Vagina (tissue), 2 donors: ENCODE measurements around the gene NTSR1. TPM values are rescaled to one million over a fixed set of nuclear protein-coding genes. Genes with fewer than 3 reads are reported as not detected.

Experiments
- DNase-seq, 2 donors: peaks; one replicate each; pipeline ENCODE4 v3.0.0-alpha.2; 2017; ENCODE audit errors: extremely low spot score in 2 of 2
- H3K27ac ChIP-seq: fragments of 200-600 bp; sonication (generic); one replicate; pipeline ENCODE4 v1.5.1; 2019
- H3K27me3 ChIP-seq: fragments of 200-600 bp; sonication (generic); one replicate; pipeline ENCODE4 v1.5.1; 2019
- H3K36me3 ChIP-seq, 2 donors: fragments of 200-600 bp; sonication (generic); one replicate each; pipeline ENCODE4 v1.5.1; 2017 to 2019
- H3K4me1 ChIP-seq: fragments of 200-600 bp; sonication (generic); one replicate; pipeline ENCODE4 v1.5.1; 2019
- H3K4me3 ChIP-seq, 2 donors: fragments of 200-600 bp; sonication (generic); 1 replicate in 1 of 2; 2 replicates in 1 of 2; pipeline ENCODE4 v1.5.1; 2016 to 2019
- H3K9me3 ChIP-seq: fragments of 200-600 bp; sonication (generic); one replicate; pipeline ENCODE4 v1.5.1; 2019
- CTCF ChIP-seq, 3 experiments: fragments of 450-650 bp in 2 of 3; fragments of 200-600 bp in 1 of 3; sonication (generic) in 1 of 3; IDR thresholded peaks; one replicate each; pipeline ENCODE4 v1.5.1; 2017 to 2019; ENCODE audit warnings: antibody characterized with exemption in 3 of 3, mild to moderate bottlenecking in 2 of 3, moderate library complexity in 2 of 3
- POLR2A ChIP-seq, 2 donors: fragments of 450-650 bp; IDR thresholded peaks; one replicate each; pipeline ENCODE4 v1.6.1; 2017; ENCODE audit warnings: antibody characterized with exemption in 2 of 2, mild to moderate bottlenecking in 2 of 2, moderate library complexity in 2 of 2
- POLR2AphosphoS5 ChIP-seq, 2 donors: sonication (generic); formaldehyde crosslinking; IDR thresholded peaks; one replicate each; pipeline ENCODE4 v1.9.0; 2017; ENCODE audit warnings: antibody characterized with exemption in 2 of 2, mild to moderate bottlenecking in 2 of 2, low read depth in 1 of 2; ENCODE audit not compliant: insufficient read depth in 1 of 2
- intact Hi-C: fragments of 100-400 bp; cut with DNase I; formaldehyde crosslinking; loops from one replicate; pipeline ENCODE4 v1.15.1; 2023
- total RNA-seq: library from RNA; depleted of rRNA; stranded (reverse); fragments of >200 nt; gene quantifications from one replicate; pipeline ENCODE4 v1.2.3, GENCODE V29; 2016

Gene NTSR1
- total RNA-seq, 1 donor from 2014 or later, result 0.49 TPM

DNA sequence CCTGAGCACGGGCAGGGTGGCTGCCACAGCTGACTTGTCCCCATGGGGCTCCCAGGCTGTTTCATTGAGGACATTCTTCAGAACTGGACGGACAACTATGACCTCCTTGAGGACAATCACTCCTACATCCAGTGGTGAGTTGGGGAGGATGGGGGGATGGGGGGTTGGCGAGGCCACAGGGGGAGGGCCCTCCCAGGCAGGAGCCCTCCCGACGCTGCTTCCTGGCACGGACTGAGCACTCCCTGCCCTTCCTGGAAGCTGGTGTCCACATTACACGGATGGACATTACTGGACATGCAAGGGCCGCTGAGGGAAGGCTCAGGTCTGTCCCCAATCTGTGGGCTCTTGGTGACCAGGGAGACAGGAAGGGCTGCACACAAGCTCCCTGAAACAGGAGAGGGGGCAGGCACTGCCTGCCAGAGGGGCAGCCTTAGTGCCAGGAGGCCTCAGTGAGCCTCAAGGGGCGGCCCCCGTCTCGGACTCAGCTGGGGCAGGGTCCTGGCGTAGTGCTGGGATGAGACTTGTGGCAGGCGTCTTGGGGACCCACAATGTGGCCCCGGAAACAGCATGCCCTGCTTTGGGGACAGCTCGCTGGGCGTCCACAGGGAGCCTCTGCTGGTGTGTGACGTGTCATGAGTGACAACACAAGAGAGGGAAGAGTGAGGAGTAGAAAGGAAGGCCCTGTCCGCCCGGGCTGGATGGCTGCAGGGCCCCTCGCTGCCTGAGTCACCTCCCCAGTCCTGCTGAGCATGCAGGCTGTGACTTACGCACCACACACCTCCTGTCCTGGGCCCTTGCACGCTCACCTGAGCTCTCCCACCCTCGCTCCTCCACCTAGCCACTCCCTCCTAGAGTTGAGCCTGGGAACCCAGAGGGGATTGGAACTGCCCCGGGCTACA is 101.1 kb downstream of the NTSR1 start:
- no peak overlapping the region for H3K4me3 ChIP-seq
- no peaks in the 10 kb centered on the region for H3K27me3 ChIP-seq
- peaks cover 0 to 51% of the 10 kb centered on the region in 2 donors for H3K36me3 ChIP-seq
- no peaks in the 10 kb centered on the region for H3K9me3 ChIP-seq
- peaks cover 32% of the 10 kb centered on the region for H3K4me1 ChIP-seq
- H3K27ac ChIP-seq, result no peak overlapping the region
- DNase-seq, result no peak
- intact Hi-C loops, result loop anchor here (10.0 kb wide), 1 partner anchor 395 kb away; no protein-coding TSS in a partner anchor
- TF ChIP-seq POLR2A (IDR thresholded peaks at IDR 0.05), result no peak
- no peak for TF ChIP-seq CTCF (IDR thresholded peaks at IDR 0.05)

DNA sequence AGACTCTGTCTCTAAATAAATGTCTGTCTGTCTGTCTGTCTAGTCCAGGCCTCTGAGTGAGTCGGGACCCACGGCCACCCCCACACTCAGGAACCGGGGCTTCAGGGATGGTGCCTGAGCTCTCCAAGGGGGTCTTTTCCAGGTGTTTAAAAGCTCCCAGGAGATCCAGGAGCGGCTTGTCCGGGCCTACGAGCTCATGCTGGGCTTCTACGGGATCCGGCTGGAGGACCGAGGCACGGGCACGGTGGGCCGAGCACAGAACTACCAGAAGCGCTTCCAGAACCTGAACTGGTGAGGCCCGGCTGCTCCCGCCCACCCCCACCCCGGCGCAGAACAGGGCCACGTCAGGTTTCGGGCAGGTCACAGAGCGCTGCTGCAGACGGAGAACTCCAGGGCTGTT is 102.7 kb downstream of the NTSR1 start:
- H3K27ac ChIP-seq, result no peak overlapping the region
- H3K4me1 ChIP-seq, result peaks cover 33% of the 10 kb centered on the region
- TF ChIP-seq POLR2AphosphoS5 (IDR thresholded peaks at IDR 0.05; ENCODE audit: insufficient read depth in 1 of 2, low read depth in 1 of 2), result no peak
- no peak for TF ChIP-seq POLR2A (IDR thresholded peaks at IDR 0.05)
- no peak for TF ChIP-seq CTCF (IDR thresholded peaks at IDR 0.05)
- no peak overlapping the region for H3K4me3 ChIP-seq
- peaks cover 0 to 51% of the 10 kb centered on the region in 2 donors for H3K36me3 ChIP-seq
- intact Hi-C loops, result loop anchor here (10.0 kb wide), 1 partner anchor 397 kb away; no protein-coding TSS in a partner anchor
- DNase-seq, result no peak
- no peaks in the 10 kb centered on the region for H3K27me3 ChIP-seq
- H3K9me3 ChIP-seq, result no peaks in the 10 kb centered on the region

DNA sequence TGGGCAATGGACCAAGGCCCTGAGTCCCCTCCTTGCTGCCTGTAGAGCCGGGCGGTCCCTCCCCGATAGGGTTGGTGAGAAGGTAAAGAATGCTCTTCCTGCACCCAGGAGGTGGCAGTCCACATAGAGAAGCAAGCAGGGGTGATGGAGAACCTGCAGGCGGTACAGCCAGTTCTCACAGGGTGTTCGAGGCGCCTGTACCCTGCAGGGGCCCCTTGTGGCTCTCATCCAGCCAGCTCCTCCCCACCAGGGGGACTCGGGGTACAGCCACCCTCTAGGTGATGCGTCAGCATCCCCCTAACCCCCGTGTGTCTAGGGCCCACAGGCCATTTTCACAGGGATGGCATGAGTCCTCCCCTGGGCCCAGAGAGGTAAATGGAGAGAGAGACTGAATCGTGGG is 103.1 kb downstream of the NTSR1 start:
- Histone ChIP-seq H3K4me1 (peaks cover 33% of the 10 kb centered on the region), H3K9me3 (no peaks in the 10 kb centered on the region), H3K27ac (no peak overlapping the region), H3K27me3 (peaks cover under 1% of the 10 kb centered on the region), H3K4me3 (no peak overlapping the region), H3K36me3 (peaks cover 0 to 51% of the 10 kb centered on the region in 2 donors)
- TF ChIP-seq CTCF (IDR thresholded peaks at IDR 0.05) (no peak), POLR2A (IDR thresholded peaks at IDR 0.05) (no peak), POLR2AphosphoS5 (IDR thresholded peaks at IDR 0.05; ENCODE audit: insufficient read depth in 1 of 2, low read depth in 1 of 2) (no peak)
- intact Hi-C loops, result loop anchor here (10.0 kb wide), 1 partner anchor 397 kb away; no protein-coding TSS in a partner anchor
- DNase-seq, result no peak

Other genes starting within 250 kb of the NTSR1 start
- gene GATA5, start 232.8 kb upstream of the NTSR1 start, total RNA-seq, result 7.9 TPM
- gene SLCO4A1, start 66.3 kb upstream of the NTSR1 start, total RNA-seq, result 45.9 TPM
- gene MRGBP, start 87.6 kb downstream of the NTSR1 start, total RNA-seq, result 10.6 TPM
- 43.7 TPM for gene OGFR, start 96.0 kb downstream of the NTSR1 start, total RNA-seq
- 1.2 TPM for gene COL9A3, start 108.2 kb downstream of the NTSR1 start, total RNA-seq
- gene TCFL5, start 153.0 kb downstream of the NTSR1 start, total RNA-seq, result 11.5 TPM
- gene DIDO1, start 217.7 kb downstream of the NTSR1 start, total RNA-seq, result 58.7 TPM
- 30.2 TPM for gene GID8, start 229.3 kb downstream of the NTSR1 start, total RNA-seq
- 2.5 TPM for gene SLC17A9, start 243.9 kb downstream of the NTSR1 start, total RNA-seq